NCI-H345 (cell line): ENCODE data around the gene SLX4.

Experiments
- DNase-seq: peaks from one replicate; lab custom pipeline; 2025; lab: John Stamatoyannopoulos, UW

SLX4 gene

GRCh38 chr16:3601614-3602319, 9.6 kb downstream of the SLX4 start:
- no peak for DNase-seq

- no peak for DNase-seq
Observed at GRCh38 chr16:3599922-3600321, 11.5 kb downstream of the SLX4 start.

GRCh38 chr16:3599121-3599520, 12.3 kb downstream of the SLX4 start:
- no peak for DNase-seq

- DNase-seq, result no peak
Observed at GRCh38 chr16:3598236-3598635, 13.2 kb downstream of the SLX4 start.

GRCh38 chr16:3597676-3598075, 13.7 kb downstream of the SLX4 start:
- DNase-seq, result no peak

GRCh38 chr16:3597226-3597625, 14.2 kb downstream of the SLX4 start:
- no peak for DNase-seq

GRCh38 chr16:3596101-3596861, 15.1 kb downstream of the SLX4 start:
- no peak for DNase-seq

- no peak for DNase-seq
Observed at GRCh38 chr16:3595521-3596021, 15.8 kb downstream of the SLX4 start.

GRCh38 chr16:3595110-3595486, 16.3 kb downstream of the SLX4 start:
- DNase-seq, result no peak

GRCh38 chr16:3594316-3595109, 16.9 kb downstream of the SLX4 start:
- no peak for DNase-seq

- DNase-seq, result no peak
Observed at GRCh38 chr16:3592559-3592958, 18.8 kb downstream of the SLX4 start.

GRCh38 chr16:3591991-3592390, 19.4 kb downstream of the SLX4 start:
- DNase-seq, result no peak

GRCh38 chr16:3591436-3591803, 20.0 kb downstream of the SLX4 start:
- DNase-seq, result no peak

- DNase-seq, result no peak
Observed at GRCh38 chr16:3590736-3591435, 20.5 kb downstream of the SLX4 start.

GRCh38 chr16:3589991-3590701, 21.3 kb downstream of the SLX4 start:
- no peak for DNase-seq

GRCh38 chr16:3589441-3589921, 21.9 kb downstream of the SLX4 start:
- no peak for DNase-seq

GRCh38 chr16:3589001-3589400, 22.4 kb downstream of the SLX4 start:
- DNase-seq, result no peak

GRCh38 chr16:3587547-3588110, 23.8 kb downstream of the SLX4 start:
- DNase-seq, result no peak

- DNase-seq, result no peak
Observed at GRCh38 chr16:3584412-3584811, 27.0 kb downstream of the SLX4 start.

GRCh38 chr16:3583303-3584038, 27.9 kb downstream of the SLX4 start:
- no peak for DNase-seq
